HG02588 (cell line): ENCODE data around the gene NDEL1.

ENCODE experiments used
- ATAC-seq: cut with Tn5 transposase; IDR thresholded peaks from one replicate; pipeline ENCODE4 v1.9.1; 2021; ENCODE audit warnings: mild to moderate bottlenecking, moderate library complexity; ENCODE audit not compliant: unreplicated experiment

The NDEL1 gene

DNA sequence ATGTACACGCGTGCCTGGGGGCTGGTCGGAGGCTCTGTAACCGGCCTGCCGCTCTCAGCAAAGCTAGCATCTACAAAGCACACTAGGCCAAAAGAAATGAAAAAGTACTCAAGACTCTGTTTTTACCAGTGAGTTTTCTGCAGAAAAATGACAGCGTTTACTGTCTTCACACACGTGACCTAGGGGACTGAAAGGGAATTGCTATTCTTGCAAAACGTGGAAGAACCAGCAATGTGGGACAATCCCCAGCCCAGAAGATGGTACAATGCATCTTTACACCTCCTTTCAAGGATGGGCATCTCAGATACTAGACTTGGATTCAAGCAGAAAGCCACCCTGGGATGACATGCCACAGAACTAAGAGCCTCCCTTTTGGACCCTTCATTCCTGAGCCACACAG is 41.5 kb downstream of the NDEL1 start:
- no peak for ATAC-seq

- ATAC-seq, result no peak
Observed at GRCh38 chr17:8477715-8478441, 42.2 kb downstream of the NDEL1 start.

GRCh38 chr17:8479431-8479947 is 43.8 kb downstream of the NDEL1 start:
- no peak for ATAC-seq

DNA sequence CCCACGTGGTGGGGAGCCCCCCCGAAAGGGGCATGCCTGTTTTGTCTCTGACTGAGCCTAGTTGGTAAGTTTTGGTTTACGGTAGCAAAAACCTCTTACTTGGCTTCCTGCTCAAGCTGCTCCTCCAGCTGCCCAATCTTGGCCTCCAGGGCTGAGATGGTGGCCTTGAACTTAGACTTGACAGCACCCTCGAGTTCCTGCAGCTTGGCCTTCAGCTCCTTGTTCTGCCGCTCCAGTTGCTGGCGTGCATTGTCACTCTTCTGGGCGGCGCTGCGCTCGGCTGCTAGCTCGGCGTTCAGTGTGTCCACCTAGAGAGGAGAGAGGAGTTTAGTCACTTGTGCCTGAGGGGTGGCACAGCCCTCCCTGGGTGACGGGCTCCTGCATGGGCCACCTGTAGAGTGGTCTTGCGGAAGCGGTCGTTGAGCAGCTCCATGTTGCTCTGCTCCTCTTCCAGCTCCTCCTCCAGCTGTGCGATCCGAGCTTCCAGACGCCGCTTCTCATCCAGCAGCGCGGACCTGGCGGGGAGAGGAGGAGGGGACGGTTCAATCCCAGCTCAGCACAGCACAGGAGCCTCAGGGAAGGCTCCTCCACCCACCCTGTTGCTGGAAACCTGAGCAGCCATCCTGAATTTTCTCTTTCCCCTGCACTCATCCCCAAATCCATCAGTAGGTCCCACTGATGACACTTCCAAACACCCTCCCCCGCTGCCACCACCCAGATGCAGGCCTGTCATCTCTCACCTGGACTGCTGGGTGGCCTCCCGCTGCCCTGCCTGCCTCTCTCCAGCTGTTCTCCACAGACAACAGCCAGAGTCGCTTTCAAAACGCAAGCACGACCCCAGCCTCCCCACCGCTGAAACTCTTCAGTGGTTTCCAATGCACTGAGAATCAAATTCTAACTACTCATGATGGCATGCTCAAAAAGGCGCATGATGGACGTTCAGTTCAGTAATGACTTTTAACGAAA is 44.6 kb downstream of the NDEL1 start:
- no peak for ATAC-seq

GRCh38 chr17:8481089-8481488 is 45.4 kb downstream of the NDEL1 start:
- no peak for ATAC-seq

GRCh38 chr17:8481703-8482102 is 46.0 kb downstream of the NDEL1 start:
- no peak for ATAC-seq

- ATAC-seq, result no peak
Observed at GRCh38 chr17:8482546-8482945, 46.9 kb downstream of the NDEL1 start.

DNA sequence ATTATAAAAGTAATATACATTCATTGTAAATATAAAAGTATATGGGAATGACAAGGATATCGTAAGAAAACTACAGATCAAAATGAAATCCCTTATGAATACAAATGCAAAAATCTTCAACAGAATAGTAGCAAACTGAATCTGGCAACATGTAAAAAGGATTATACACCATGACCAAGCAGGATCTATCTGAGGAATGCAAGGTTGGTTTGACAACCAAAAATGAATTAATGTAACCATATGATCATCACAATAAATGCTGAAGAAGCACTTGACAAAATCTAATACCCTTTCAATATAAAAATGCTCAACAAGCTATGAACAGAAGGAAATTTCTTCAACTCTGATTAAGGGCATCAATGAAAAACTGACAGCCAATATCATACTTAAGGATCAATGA is 48.8 kb downstream of the NDEL1 start:
- ATAC-seq, result no peak

GRCh38 chr17:8485491-8485890 is 49.8 kb downstream of the NDEL1 start:
- ATAC-seq, result no peak

DNA sequence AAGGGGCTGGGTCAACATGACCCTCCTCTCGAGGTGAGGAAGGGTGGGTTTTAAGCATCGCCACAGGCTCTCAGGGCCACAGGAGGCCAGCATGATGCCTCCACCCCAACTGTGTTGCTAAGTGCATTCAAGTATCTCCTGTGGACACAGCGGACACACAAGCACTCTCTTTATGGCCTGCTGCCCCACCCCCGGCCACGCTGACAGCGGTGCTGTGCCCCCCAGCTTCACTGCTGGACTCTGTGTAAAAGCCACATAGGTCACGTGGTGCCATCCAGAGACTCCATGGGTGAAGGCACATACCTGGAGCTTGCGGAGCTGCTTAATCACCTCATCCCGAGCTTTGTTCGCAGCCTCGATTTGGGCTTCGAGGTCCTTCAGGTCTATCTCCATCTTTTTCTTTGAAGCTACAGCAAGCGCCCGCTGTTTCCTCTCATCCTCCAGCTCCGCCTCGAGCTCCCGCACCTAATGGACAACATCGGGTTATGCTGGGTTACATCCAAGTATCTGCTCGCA is 51.5 kb downstream of the NDEL1 start:
- ATAC-seq, result no peak

GRCh38 chr17:8487743-8488142 is 52.1 kb downstream of the NDEL1 start:
- no peak for ATAC-seq

- no peak for ATAC-seq
Observed at GRCh38 chr17:8488491-8488890, 52.8 kb downstream of the NDEL1 start.

DNA sequence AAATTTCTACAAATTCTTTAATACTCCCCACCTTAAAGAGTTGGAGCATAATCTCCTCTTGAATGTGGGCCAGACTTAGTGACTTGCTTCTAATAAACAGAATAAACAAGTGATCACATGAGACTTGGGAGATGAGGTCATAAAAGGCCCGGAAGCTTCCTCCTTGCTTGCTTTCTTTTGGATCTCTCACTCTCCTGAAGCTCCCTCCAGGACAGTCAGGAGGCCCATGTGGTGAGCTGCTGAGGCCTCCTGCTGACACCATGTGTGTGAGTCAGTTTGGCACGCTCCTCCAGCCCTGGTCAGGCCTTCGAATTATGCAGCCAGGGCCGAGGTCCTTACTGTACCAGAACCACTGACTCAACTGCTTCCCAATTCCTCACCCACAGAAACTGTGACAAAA is 53.2 kb downstream of the NDEL1 start:
- ATAC-seq, result no peak

DNA sequence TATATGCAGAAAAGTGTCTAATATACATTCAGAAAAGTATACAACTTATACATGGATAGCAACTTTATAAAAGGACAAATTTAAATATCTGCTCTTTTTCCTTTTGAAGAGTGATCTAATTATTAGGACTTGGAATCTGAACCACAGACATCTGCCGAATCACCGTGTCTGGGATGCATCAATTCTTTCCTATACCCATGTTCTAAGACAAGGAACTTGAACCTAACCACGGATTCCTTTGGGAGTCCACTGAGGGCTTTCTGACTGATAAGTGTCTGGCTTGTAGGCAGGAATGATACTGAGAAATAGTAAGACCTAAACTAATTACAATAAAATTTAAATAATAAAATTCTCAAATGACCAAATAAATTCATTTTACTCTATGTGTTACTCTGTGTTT is 54.2 kb downstream of the NDEL1 start:
- no peak for ATAC-seq

- no peak for ATAC-seq
Observed at GRCh38 chr17:8490256-8491023, 54.8 kb downstream of the NDEL1 start.

DNA sequence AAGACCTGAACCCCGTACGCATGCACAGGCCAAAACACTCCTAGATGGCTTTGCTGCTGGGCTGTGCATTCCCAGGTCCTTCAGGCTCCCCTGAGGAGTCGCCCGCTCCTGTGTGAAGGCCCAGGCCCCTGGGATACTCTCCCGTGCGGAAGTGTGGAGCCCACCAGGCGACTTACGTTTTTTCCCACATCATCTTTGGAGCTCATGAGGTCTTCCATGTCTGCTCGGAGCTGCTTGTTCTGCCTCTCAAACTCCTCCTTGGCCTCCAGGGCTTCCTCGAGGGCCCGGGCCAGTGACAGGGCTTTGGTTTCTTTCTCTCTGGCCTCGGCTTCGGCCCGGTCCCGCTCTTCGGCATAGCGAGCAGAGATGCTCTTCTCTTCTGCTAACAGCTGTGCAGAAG is 56.4 kb downstream of the NDEL1 start:
- no peak for ATAC-seq

DNA sequence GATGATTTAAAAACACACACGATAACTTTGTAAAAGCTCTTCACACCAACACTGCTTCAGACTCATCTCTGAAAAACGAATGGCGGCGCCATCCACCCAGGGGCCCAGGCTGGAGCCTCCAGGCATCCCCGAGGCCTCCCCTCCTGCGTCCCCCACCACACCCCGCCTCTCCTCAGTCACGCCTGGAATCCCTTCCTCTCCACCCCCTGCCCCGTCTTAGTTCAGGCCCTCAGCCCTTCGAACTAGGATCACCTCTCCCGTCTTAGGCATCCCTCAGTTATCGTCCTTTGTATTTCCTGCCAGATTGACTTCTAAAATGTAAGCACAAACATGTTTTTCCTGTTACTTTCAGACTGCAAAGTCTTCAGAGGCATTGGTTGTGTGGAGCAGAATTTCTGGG is 58.3 kb downstream of the NDEL1 start:
- ATAC-seq, result no peak

GRCh38 chr17:8494506-8495111 is 58.9 kb downstream of the NDEL1 start:
- no peak for ATAC-seq

DNA sequence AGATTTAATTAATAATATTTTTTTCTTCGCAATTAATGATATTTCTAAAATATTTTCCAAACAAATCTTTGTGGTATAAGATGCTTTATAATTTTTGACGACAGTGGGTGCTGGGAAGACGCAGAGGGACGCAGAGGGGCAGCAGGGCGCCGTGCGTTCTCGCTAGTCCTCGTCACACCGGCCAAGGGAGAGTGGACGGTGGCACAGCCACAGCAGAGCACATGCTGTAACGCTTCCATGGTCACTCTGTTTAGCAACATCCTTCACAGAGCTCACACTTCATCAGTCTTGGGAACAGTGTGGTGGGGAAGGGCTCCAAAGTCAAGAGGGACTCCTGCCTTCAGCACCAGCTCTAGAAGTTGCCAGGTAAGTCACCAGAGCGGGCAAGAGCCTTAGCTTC is 60.4 kb downstream of the NDEL1 start:
- ATAC-seq, result no peak

GRCh38 chr17:8499171-8499570 is 63.5 kb downstream of the NDEL1 start:
- ATAC-seq, result no peak

DNA sequence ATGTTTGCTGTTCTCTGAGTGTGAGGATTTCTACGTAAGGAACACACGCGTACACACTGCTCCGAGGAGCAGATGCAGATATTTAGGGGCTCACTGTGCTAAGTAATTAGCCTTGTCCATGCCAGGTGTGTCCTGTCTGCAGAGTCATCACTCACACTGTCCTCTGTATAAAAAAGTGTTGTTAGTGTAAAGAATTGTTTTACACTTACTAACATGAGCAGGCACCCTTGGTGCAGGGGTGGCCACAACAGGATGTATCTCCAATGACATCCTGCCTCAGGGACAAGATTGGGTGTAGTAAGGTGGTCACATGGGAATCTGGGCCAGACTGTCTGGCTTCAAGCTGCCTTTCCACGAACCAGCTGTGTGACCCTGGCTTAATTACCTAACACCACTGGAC is 63.9 kb downstream of the NDEL1 start:
- no peak for ATAC-seq
